Measurements from ENCODE around the gene ZP3. TPM values are rescaled to one million over a fixed set of nuclear protein-coding genes. Genes with fewer than 3 reads are reported as not detected.
"Not testable (repeated sequence)": the region's sequence is repeated elsewhere in the genome, so short reads cannot be mapped to it uniquely, and the experiment has no call there.

The ZP3 gene
- total RNA-seq, 6 donors from 2014 or later: 0.61 to 11.8 (median 0.78) TPM; not detected in 1

GRCh38 chr7:76396864-76397263 lies 27.9 kb upstream of the ZP3 start:
- no peak for DNase-seq
- ATAC-seq (ENCODE audit: low FRiP score in 2 of 2): no peak
- WGBS, 2 donors: 59 to 75% methylated on average over 8 of the region's 8 CpGs
- Histone ChIP-seq H3K9me3 (no peaks in the 10 kb centered on the region), H3K36me3 (no peaks in the 10 kb centered on the region), H3K4me1 (peaks cover 18 to 35% (median 24%) of the 10 kb centered on the region in 4 donors), H3K4me3 (peak overlapping the region in 2 of 4 donors; percentile 47 to 56), H3K27ac (no peak overlapping the region), H3K27me3 (no peaks in the 10 kb centered on the region)
- TF ChIP-seq POLR2AphosphoS5 (IDR thresholded peaks at IDR 0.05) (no peak), CTCF (IDR thresholded peaks at IDR 0.05) (no peak), EP300 (IDR thresholded peaks at IDR 0.05) (no peak), POLR2A (IDR thresholded peaks at IDR 0.05) (no peak)

GRCh38 chr7:76397409-76398183 lies 27.2 kb upstream of the ZP3 start:
- H3K27me3 ChIP-seq: no peaks in the 10 kb centered on the region
- WGBS, 2 donors: 44 to 76% methylated on average over 5 to 29 of the region's 45 CpGs
- TF ChIP-seq POLR2A (IDR thresholded peaks at IDR 0.05) (peak in 1 of 4 donors; percentile 37), EP300 (IDR thresholded peaks at IDR 0.05) (no peak)
- no peaks in the 10 kb centered on the region for H3K9me3 ChIP-seq
- peak; percentile 80 to 97 for DNase-seq
- H3K4me1 ChIP-seq: peaks cover 15 to 32% (median 23%) of the 10 kb centered on the region in 4 donors
- H3K4me3 ChIP-seq: peak overlapping the region; percentile 38 to 56 (median 44)
- H3K36me3 ChIP-seq: no peaks in the 10 kb centered on the region
- H3K27ac ChIP-seq: peak overlapping the region in 1 of 4 donors; percentile 2
- peak; percentile 67 to 78 for ATAC-seq (ENCODE audit: low FRiP score in 2 of 2)

- 84 to 94% methylated on average over 11 to 23 of the region's 23 CpGs for WGBS, 2 donors
- Histone ChIP-seq H3K36me3 (no peaks in the 10 kb centered on the region), H3K9me3 (no peaks in the 10 kb centered on the region), H3K27me3 (no peaks in the 10 kb centered on the region), H3K4me3 (no peak overlapping the region), H3K4me1 (peaks cover 12 to 29% (median 13%) of the 10 kb centered on the region in 4 donors), H3K27ac (no peak overlapping the region)
- no peak for TF ChIP-seq EP300 (IDR thresholded peaks at IDR 0.05)
- no peak for TF ChIP-seq POLR2AphosphoS5 (IDR thresholded peaks at IDR 0.05)
- no peak for TF ChIP-seq CTCF (IDR thresholded peaks at IDR 0.05)
- no peak for TF ChIP-seq POLR2A (IDR thresholded peaks at IDR 0.05)
- ATAC-seq (ENCODE audit: low FRiP score in 2 of 2): no peak
- DNase-seq: peak in 1 of 2 donors; percentile 76
These were observed 24.5 kb upstream of the ZP3 start for GRCh38 chr7:76400248-76400647.

GRCh38 chr7:76403097-76403496 lies 21.7 kb upstream of the ZP3 start:
- Histone ChIP-seq H3K4me1 (peaks cover 0 to 10% (median 0%) of the 10 kb centered on the region in 4 donors), H3K27ac (peak overlapping the region in 2 of 4 donors; percentile 23 to 67)
- peak in 1 of 2 donors; percentile 74 for ATAC-seq (ENCODE audit: low FRiP score in 2 of 2)
- 49 to 80% methylated on average over 8 of the region's 8 CpGs for WGBS, 2 donors
- H3K4me3 ChIP-seq, DNase-seq, H3K9me3 ChIP-seq, H3K36me3 ChIP-seq, H3K27me3 ChIP-seq: not testable (repeated sequence)

- Histone ChIP-seq H3K4me3 (no peak overlapping the region), H3K4me1 (peaks cover 0 to 10% (median 0%) of the 10 kb centered on the region in 4 donors), H3K9me3 (no peaks in the 10 kb centered on the region), H3K36me3 (no peaks in the 10 kb centered on the region), H3K27me3 (no peaks in the 10 kb centered on the region), H3K27ac (peak overlapping the region in 3 of 4 donors; percentile 7 to 67 (median 23))
- peak; percentile 19 to 81 for ATAC-seq (ENCODE audit: low FRiP score in 2 of 2)
- TF ChIP-seq CTCF (IDR thresholded peaks at IDR 0.05) (no peak), EP300 (IDR thresholded peaks at IDR 0.05) (no peak), POLR2AphosphoS5 (IDR thresholded peaks at IDR 0.05) (no peak), POLR2A (IDR thresholded peaks at IDR 0.05) (no peak)
- DNase-seq: peak in 1 of 2 donors; percentile 53
- WGBS, 2 donors: 80 to 85% methylated on average over 10 of the region's 10 CpGs
These were observed 20.8 kb upstream of the ZP3 start for GRCh38 chr7:76403780-76404494.
